Stimulated activated CD8-positive, alpha-beta memory T cell treated with anti-CD3 and anti-CD28 coated beads, Interleukin-4, amount 100 ng/mL, for 24 hours (primary cell): ENCODE results near the gene TRIM7.

Experiments used
- DNase-seq: peaks from one replicate; pipeline ENCODE4 v3.0.0-alpha.2; 2020; ENCODE audit warnings: low read depth

The TRIM7 gene

GRCh38 chr5:181204826-181205760 is at the start of gene TRIM7:
Gene TRIM7, minus strand, starts transcription at chr5:181205196. Its CDS starts 86 bp downstream, at chr5:181205110.
- DNase-seq = no peak

- DNase-seq = no peak
These were observed 43.3 kb upstream of the TRIM7 start for GRCh38 chr5:181248277-181248676.

GRCh38 chr5:181246276-181247049 is 41.5 kb upstream of the TRIM7 start:
- peak; percentile 75 for DNase-seq

GRCh38 chr5:181245427-181246275 is 40.7 kb upstream of the TRIM7 start:
- no peak for DNase-seq

- peak; percentile 82 for DNase-seq
These were observed 38.8 kb upstream of the TRIM7 start, which contains the start of gene RACK1 for GRCh38 chr5:181243564-181244343. Gene RACK1, minus strand, starts transcription at chr5:181243906. Its CDS starts 106 bp downstream, at chr5:181243800.

- no peak for DNase-seq
These were observed 38.1 kb upstream of the TRIM7 start for GRCh38 chr5:181243018-181243563.

GRCh38 chr5:181242031-181242451 is 37.0 kb upstream of the TRIM7 start:
- no peak for DNase-seq

GRCh38 chr5:181241393-181241975 is 36.5 kb upstream of the TRIM7 start:
- DNase-seq = no peak

- DNase-seq = no peak
These were observed 34.2 kb upstream of the TRIM7 start for GRCh38 chr5:181239062-181239663.

GRCh38 chr5:181237729-181238385 is 32.9 kb upstream of the TRIM7 start:
- no peak for DNase-seq

GRCh38 chr5:181236954-181237641 is 32.1 kb upstream of the TRIM7 start:
- no peak for DNase-seq

- no peak for DNase-seq
These were observed 31.5 kb upstream of the TRIM7 start for GRCh38 chr5:181236471-181236870.

- DNase-seq = no peak
These were observed 30.8 kb upstream of the TRIM7 start for GRCh38 chr5:181235689-181236366.

- DNase-seq = no peak
These were observed 30.3 kb upstream of the TRIM7 start for GRCh38 chr5:181235323-181235688.

GRCh38 chr5:181234455-181235306 is 29.7 kb upstream of the TRIM7 start:
- no peak for DNase-seq

GRCh38 chr5:181233801-181234454 is 28.9 kb upstream of the TRIM7 start:
- no peak for DNase-seq
